Endothelial cell (in vitro differentiated cells): ENCODE data around the gene WDR43. TPM values are rescaled to one million over a fixed set of nuclear protein-coding genes. Genes with fewer than 3 reads are reported as not detected.

Experiments used
- DNase-seq: peaks from one replicate; pipeline ENCODE4 v3.0.0; 2021; ENCODE audit warnings: low spot score
- H3K27ac Mint-ChIP-seq: one replicate; pipeline ENCODE4 v1.8.0; 2021; ENCODE audit warnings: mixed read lengths, inconsistent platforms; ENCODE audit not compliant: unreplicated experiment
- H3K27me3 Mint-ChIP-seq: one replicate; pipeline ENCODE4 v1.8.0; 2021; ENCODE audit warnings: mild to moderate bottlenecking, moderate library complexity, mixed read lengths, inconsistent platforms; ENCODE audit not compliant: unreplicated experiment
- H3K36me3 Mint-ChIP-seq: one replicate; pipeline ENCODE4 v1.8.0; 2021; ENCODE audit warnings: mild to moderate bottlenecking, low read depth, mixed read lengths, inconsistent platforms; ENCODE audit not compliant: unreplicated experiment
- H3K4me1 Mint-ChIP-seq: one replicate; pipeline ENCODE4 v1.8.0; 2021; ENCODE audit warnings: mild to moderate bottlenecking, mixed read lengths, inconsistent platforms; ENCODE audit not compliant: unreplicated experiment
- H3K4me3 Mint-ChIP-seq: one replicate; pipeline ENCODE4 v1.8.0; 2021; ENCODE audit warnings: mild to moderate bottlenecking, mixed read lengths, inconsistent platforms; ENCODE audit not compliant: unreplicated experiment
- H3K9me3 Mint-ChIP-seq: one replicate; pipeline ENCODE4 v1.8.0; 2021; ENCODE audit warnings: mixed read lengths, inconsistent platforms; ENCODE audit not compliant: unreplicated experiment
- long read RNA-seq: library from polyadenylated mRNA; unstranded; transcript quantifications from one replicate; pipeline ENCODE4 v2.0.0, GENCODE V29; 2020; ENCODE audit not compliant: unreplicated experiment
- total RNA-seq: library from RNA; stranded (reverse); fragmentation: NEBNext Ultra II Directional; extraction: Animal tissue kit (Norgen Biotek cat#: 25700); gene quantifications from one replicate; pipeline ENCODE4 v1.2.1, GENCODE V29; 2021; ENCODE audit not compliant: unreplicated experiment
- TF ChIP-seq, protein P1 (sequence below): fragments of 200-600 bp; sonication (generic); IDR thresholded peaks from one replicate; pipeline ENCODE4 v1.5.0; 2021; ENCODE audit warnings: antibody characterized with exemption; ENCODE audit not compliant: unreplicated experiment

The WDR43 gene, protein sequence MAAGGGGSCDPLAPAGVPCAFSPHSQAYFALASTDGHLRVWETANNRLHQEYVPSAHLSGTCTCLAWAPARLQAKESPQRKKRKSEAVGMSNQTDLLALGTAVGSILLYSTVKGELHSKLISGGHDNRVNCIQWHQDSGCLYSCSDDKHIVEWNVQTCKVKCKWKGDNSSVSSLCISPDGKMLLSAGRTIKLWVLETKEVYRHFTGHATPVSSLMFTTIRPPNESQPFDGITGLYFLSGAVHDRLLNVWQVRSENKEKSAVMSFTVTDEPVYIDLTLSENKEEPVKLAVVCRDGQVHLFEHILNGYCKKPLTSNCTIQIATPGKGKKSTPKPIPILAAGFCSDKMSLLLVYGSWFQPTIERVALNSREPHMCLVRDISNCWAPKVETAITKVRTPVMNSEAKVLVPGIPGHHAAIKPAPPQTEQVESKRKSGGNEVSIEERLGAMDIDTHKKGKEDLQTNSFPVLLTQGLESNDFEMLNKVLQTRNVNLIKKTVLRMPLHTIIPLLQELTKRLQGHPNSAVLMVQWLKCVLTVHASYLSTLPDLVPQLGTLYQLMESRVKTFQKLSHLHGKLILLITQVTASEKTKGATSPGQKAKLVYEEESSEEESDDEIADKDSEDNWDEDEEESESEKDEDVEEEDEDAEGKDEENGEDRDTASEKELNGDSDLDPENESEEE
- 33.5 TPM for total RNA-seq
- long read RNA-seq, transcript WDR43-202 (18 exons, 3,533 nt): major isoform, 5 of 8 reads
- long read RNA-seq, partial matches to known transcripts: 1 of 8 reads
- long read RNA-seq, other reads (novel, unspliced or antisense): 2 of 8 reads

DNA sequence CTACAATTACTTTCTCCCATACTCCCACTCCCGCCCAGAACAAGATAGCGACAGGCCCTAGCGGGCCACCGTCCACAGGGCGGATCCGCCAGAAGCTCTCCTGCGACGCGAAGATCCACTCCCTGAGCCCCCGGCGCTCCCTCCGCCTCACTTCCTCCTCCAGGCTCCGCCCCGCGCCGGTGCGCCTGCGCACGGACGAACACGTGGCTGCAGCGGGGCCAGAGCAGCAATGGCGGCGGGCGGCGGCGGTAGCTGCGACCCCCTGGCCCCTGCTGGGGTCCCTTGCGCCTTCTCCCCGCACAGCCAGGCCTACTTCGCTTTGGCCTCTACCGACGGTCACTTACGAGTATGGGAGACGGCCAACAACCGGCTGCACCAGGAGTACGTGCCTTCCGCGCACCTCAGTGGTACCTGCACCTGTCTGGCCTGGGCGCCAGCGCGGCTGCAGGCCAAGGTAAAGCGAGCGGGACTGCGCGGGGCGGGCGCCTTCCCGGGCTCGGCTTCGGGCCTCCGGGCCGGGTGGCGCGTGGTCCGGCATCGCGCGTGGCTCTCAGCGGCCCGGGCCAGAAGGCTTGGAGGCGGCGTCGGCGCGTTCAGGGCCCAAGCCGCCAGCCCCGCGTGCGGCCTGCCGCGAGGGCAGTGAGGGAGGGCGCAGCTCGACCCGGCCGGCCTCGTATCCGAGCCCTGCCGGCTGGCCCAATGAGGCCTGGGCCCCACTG, at the start of gene WDR43:
WDR43 (plus strand) TSS at position 198 of the 719 bp plus-strand sequence; CDS start at position 230, 32 bp downstream.
- TF ChIP-seq, protein P1, sequence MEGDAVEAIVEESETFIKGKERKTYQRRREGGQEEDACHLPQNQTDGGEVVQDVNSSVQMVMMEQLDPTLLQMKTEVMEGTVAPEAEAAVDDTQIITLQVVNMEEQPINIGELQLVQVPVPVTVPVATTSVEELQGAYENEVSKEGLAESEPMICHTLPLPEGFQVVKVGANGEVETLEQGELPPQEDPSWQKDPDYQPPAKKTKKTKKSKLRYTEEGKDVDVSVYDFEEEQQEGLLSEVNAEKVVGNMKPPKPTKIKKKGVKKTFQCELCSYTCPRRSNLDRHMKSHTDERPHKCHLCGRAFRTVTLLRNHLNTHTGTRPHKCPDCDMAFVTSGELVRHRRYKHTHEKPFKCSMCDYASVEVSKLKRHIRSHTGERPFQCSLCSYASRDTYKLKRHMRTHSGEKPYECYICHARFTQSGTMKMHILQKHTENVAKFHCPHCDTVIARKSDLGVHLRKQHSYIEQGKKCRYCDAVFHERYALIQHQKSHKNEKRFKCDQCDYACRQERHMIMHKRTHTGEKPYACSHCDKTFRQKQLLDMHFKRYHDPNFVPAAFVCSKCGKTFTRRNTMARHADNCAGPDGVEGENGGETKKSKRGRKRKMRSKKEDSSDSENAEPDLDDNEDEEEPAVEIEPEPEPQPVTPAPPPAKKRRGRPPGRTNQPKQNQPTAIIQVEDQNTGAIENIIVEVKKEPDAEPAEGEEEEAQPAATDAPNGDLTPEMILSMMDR: no peak
- DNase-seq: peak; percentile 99
- peak within 1 kb of the TSS; percentile 100 for H3K4me3 Mint-ChIP-seq
- peaks cover 3% of the 10 kb centered on the region for H3K36me3 Mint-ChIP-seq
- H3K27ac Mint-ChIP-seq: peak within 1 kb of the TSS; percentile 92
- no peaks in the 10 kb centered on the region for H3K9me3 Mint-ChIP-seq
- peaks cover 7% of the 10 kb centered on the region for H3K4me1 Mint-ChIP-seq
- peaks cover 3% of the 10 kb centered on the region for H3K27me3 Mint-ChIP-seq

DNA sequence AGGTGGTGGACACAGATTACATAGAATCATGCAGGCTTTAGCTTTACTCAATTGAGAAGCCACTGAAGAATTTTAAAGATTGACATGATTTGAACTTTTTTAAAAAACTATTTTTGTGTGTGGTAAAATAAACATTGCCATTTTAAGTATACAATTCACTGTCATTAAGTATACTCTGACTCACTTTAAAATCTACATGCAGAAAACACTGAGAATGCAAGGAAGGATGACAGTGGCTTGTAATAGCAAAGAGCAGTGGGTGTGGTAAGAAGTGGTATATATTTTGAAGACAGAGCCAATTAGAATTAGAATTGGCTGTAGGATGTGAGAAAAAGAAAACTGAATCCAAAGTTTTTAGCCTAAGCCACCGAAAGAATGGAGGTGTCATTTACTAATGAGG, 39.3 kb upstream of the WDR43 start:
- no peak overlapping the region for H3K27ac Mint-ChIP-seq
- peaks cover under 1% of the 10 kb centered on the region for H3K36me3 Mint-ChIP-seq
- no peaks in the 10 kb centered on the region for H3K9me3 Mint-ChIP-seq
- DNase-seq: no peak
- TF ChIP-seq, protein P1: no peak
- no peaks in the 10 kb centered on the region for H3K4me1 Mint-ChIP-seq
- no peak overlapping the region for H3K4me3 Mint-ChIP-seq
- no peaks in the 10 kb centered on the region for H3K27me3 Mint-ChIP-seq

DNA sequence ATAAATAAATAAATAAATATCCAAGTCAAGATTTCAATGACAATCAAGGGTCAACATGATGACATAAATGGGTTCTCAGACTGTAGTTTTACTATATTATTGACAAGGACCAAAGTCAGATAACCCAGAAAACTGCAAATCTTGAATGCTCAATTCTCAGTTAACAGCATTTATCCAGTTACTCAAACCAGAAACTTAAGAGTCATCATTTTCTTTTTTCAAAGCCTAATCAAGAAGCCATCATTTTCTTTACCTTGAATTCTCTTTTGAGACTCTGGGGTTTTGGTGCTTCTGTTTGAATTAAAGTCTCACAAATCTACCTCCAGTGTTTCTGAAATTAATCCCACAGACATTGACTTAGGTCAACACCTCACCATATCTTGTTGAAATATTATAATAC, 38.5 kb upstream of the WDR43 start:
- Mint-ChIP-seq H3K27ac (no peak overlapping the region), H3K36me3 (peaks cover 6% of the 10 kb centered on the region), H3K27me3 (no peaks in the 10 kb centered on the region), H3K4me3 (no peak overlapping the region), H3K9me3 (no peaks in the 10 kb centered on the region), H3K4me1 (no peaks in the 10 kb centered on the region)
- no peak for DNase-seq
- TF ChIP-seq, protein P1: no peak

DNA sequence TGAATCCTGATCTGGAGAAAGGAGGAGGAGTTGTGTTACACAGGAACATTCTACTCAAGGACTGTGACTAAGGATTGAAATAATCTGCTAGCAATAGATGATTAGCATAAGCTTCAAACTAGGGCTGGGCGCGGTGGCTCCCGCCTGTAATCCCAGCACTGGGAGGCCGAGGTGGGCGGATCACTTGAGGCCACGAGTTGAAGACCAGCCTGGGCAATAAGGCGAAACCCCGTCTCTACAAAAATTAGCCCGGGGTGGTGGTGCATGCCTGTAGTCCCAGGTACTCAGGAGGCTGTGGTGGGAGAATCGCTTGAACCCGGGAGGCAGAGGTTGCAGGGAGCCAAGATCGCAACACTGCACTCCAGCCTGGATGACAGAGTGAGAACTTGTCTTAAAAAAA, 25.9 kb upstream of the WDR43 start:
- Mint-ChIP-seq H3K9me3 (no peaks in the 10 kb centered on the region), H3K36me3 (no peaks in the 10 kb centered on the region), H3K4me3 (no peak overlapping the region), H3K27me3 (peaks cover 4% of the 10 kb centered on the region), H3K4me1 (peaks cover 14% of the 10 kb centered on the region), H3K27ac (no peak overlapping the region)
- DNase-seq: no peak
- TF ChIP-seq, protein P1: no peak
